ENCODE measurements around the gene ARFRP1.

ARFRP1 gene, protein sequence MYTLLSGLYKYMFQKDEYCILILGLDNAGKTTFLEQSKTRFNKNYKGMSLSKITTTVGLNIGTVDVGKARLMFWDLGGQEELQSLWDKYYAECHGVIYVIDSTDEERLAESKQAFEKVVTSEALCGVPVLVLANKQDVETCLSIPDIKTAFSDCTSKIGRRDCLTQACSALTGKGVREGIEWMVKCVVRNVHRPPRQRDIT

GRCh38 chr20:63707558-63708300, at the start of gene ARFRP1, which contains the start of gene ZGPAT:
Gene ARFRP1, minus strand, starts transcription at chr20:63707976. Its CDS starts 885 bp downstream, at chr20:63707091.
Gene ZGPAT, plus strand, starts transcription at chr20:63708039. Its CDS starts 542 bp downstream, at chr20:63708581.
- peak; percentile 80 for DNase-seq (ENCODE audit: low read depth)

DNA sequence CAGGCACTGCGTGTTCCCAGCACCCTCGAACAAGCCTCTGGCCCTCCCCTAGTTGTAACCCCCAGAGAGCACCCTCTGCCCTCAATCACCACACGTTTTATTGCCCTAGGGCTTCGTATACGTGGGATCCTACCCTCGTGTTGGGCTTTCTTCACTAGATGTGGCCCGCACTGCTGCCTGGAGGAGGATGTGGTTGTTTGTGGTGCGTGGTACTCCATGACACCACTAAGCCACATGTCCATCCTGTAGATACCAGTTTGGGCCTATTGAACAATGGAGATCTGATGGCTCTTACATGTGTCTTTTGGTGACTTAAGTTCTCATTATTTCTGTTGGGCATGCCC, 48.8 kb upstream of the ARFRP1 start:
- DNase-seq (ENCODE audit: low read depth), result no peak

GRCh38 chr20:63755933-63756647, 48.3 kb upstream of the ARFRP1 start:
- no peak for DNase-seq (ENCODE audit: low read depth)

DNA sequence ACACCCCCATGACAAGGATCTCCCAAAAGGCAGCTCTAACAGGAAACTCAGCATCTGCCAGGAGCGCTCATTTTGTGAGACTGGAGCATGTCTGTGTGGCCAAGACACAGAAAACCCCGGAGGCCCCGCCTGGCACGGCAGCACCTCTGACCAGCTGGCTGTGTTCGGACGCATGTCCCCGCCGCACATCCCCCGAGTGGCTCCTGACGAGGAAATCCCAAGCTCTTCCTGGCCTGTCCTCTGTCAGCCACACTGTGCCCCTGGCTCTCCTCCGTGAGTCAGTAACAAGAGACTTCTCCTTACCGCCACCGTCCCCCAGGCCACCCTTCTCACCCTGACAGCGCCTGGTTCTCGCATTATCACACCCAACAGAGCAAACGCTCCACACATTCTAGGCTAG, 46.2 kb upstream of the ARFRP1 start:
- no peak for DNase-seq (ENCODE audit: low read depth)

DNA sequence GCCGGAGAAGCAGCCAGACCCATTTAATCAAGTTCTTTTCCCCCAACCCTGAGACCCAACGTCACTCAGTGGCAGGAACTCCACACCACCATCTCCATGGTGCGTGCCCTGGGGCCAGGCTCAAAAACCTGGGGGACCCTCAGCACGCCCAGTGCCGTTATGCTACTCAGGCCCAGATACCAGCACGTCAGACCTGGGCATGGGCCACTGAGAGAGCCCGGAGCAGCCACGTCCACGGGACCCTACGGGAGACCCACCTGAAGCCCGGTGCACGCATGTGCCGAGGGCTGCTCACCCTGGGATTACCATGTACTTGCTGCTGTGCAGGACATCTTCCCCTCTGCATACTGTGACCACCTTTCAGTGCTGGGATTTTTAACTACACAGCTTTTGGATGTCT, 45.6 kb upstream of the ARFRP1 start:
- DNase-seq (ENCODE audit: low read depth), result no peak

DNA sequence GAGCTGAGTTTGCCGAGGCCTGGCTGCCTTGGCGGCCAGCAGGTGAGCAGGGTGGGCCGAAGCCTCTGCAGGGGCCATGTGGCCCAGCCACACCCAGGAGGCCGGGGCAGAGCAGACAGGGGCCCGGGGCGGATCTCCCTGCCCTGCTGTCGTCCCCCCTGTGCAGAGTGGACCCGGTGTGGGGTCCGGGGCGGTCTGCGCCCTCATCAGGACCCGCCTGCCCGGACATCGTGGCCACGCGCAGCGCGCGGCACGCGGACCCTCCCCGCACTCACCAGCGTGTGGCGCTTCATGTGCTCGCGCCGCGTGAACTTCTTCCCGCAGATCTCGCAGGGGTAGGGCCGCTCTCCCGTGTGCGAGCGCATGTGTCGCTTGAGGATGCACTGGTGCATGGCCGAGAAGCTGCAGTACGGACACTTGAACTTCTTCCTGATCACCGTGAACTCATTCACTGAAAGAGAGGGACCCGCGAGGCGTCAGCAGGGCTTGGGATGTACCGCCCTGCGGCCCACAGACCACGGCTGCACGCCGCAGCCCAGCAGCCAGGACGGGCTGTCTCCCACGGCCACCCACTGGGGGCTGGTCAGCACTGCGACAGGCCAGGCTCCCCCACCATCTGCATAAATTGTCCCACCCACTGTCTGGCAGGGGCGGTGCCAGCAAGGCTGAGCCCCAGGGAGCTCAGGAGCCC, 44.8 kb upstream of the ARFRP1 start:
- no peak for DNase-seq (ENCODE audit: low read depth)

- DNase-seq (ENCODE audit: low read depth), result no peak
These were observed 43.9 kb upstream of the ARFRP1 start for GRCh38 chr20:63751471-63752271.

GRCh38 chr20:63750807-63751470, 43.2 kb upstream of the ARFRP1 start:
- no peak for DNase-seq (ENCODE audit: low read depth)

GRCh38 chr20:63749597-63750508, 42.1 kb upstream of the ARFRP1 start:
- DNase-seq (ENCODE audit: low read depth), result no peak

GRCh38 chr20:63748934-63749270, 41.1 kb upstream of the ARFRP1 start:
- no peak for DNase-seq (ENCODE audit: low read depth)

DNA sequence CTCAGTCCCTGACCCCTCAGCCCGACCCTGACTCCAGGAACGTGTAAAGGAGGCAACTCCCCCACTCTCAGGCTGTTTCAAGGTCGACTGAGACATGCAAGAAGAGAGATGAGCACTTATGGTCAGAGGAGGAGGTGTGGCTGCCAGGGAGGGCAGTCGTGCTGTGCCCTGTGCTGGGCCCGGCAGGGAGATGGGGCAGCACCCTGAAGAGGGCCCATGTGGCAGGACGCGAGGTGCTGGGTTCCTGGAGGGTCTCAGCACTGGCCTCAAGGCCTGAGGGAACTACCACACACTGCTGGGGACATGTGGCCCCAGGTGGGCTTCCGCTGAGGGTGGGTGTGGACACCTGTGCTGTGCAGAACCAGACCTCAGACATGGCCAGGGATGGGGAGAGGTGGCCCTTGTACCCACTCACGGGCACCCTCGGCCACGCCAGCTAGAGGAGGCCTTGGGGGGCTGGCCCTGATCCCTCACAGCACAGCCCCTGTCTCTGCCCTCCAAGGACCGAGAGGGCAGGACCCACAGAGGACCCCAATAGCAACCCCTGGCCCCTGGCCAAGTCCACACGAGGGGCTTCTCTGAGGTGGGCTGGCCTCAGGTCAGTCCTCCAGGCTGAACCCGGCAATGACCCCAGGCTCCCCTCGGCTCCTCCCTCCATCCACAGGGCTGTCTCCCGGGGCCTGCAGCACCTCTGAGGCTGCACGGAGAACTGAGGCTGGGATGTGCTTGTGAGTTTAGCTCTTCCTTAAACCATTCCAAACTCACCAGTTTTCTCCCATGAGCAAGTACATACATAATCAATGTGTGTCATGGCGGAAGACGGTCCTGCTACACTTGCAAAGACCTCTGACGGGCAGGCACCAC, 40.5 kb upstream of the ARFRP1 start:
- DNase-seq (ENCODE audit: low read depth), result no peak

GRCh38 chr20:63747622-63748069, 39.9 kb upstream of the ARFRP1 start:
- DNase-seq (ENCODE audit: low read depth), result no peak

GRCh38 chr20:63746751-63747315, 39.1 kb upstream of the ARFRP1 start:
- no peak for DNase-seq (ENCODE audit: low read depth)

GRCh38 chr20:63745961-63746731, 38.4 kb upstream of the ARFRP1 start:
- no peak for DNase-seq (ENCODE audit: low read depth)

- no peak for DNase-seq (ENCODE audit: low read depth)
These were observed 37.6 kb upstream of the ARFRP1 start for GRCh38 chr20:63745424-63745805.

DNA sequence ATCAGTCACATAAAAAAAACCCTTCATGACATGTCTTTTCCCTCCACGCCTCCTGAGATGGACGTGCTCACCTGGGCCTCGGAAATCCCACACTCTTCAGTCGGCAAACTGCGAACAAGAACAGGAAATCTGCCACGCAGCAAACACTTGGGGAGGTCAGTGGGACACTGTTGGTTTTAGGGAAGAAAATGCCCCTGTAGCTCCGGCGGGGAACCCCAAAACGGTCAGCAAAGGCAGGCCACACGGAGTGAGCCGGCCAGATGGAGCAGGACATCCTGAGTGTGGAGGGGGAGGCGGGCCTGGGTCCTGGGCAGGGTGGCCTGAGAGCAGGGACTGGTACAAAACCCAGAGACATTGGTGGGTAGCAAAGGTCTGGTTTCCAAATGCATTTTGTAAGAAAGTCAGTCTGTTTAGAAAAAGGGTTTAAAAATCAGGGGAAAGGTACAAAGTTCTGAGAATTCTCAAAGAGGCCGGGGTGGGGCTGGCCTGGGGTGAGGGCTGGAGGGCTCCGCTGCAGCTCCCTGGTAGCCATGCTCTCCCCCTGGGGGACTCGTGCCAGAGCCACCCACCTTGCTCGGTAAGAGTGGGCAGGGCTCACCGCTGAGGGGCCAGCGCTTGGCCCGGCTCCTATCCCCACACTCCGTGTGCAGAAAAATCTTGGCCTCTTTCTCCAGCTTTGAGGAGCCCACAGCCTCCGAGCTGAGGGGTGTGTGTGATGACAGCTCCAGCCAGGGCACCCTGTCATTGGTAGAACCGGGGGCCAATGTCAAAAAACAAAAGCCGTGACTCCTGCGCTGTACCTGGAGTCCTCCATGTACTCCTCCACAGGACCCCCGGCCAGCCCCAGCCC, 37.0 kb upstream of the ARFRP1 start:
- DNase-seq (ENCODE audit: low read depth), result no peak

DNA sequence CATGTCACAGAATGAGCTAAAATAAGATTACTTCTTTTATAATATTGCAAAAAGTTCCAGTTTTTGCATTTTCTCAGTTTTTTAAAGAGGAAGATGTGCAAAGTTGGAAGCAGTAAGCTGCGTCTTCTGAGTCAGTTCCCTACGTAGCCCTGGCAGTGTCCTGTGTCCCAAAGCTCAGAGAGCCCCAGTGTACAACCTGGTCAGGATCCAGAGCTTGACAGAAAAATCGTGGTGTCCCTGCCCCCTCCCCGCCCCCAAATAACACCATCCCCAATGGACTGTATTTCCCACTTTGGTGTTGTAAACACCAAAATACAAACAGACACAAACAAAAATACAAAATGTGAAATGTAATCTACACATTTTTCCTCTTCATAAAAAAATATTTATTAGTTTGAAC, 36.4 kb upstream of the ARFRP1 start:
- no peak for DNase-seq (ENCODE audit: low read depth)
